Neural progenitor cell (in vitro differentiated cells): Measurements from ENCODE around the gene COL20A1. TPM values are rescaled to one million over a fixed set of nuclear protein-coding genes. Genes with fewer than 3 reads are reported as not detected.

Source experiments
- DNase-seq: peaks from one replicate; pipeline ENCODE4 v3.0.0-alpha.2; 2016; ENCODE audit warnings: low spot score
- H2AFZ ChIP-seq: fragments of 200-600 bp; sonication (generic); replicated peaks from 2 replicates; pipeline ENCODE4 v1.6.1; 2016; ENCODE audit warnings: antibody characterized with exemption
- H3F3A ChIP-seq: fragments of 200-600 bp; sonication (generic); 2 replicates; pipeline ENCODE4 v1.6.1; 2016; ENCODE audit warnings: antibody characterized with exemption, low read depth
- H3K27ac ChIP-seq: fragments of 200-600 bp; sonication (generic); 2 replicates; pipeline ENCODE4 v1.5.1; 2016; ENCODE audit warnings: mild to moderate bottlenecking
- H3K27me3 ChIP-seq: fragments of 200-600 bp; sonication (generic); 2 replicates; pipeline ENCODE4 v1.6.1; 2016; ENCODE audit warnings: mild to moderate bottlenecking, moderate library complexity
- H3K36me3 ChIP-seq: fragments of 200-600 bp; sonication (generic); 2 replicates; pipeline ENCODE4 v1.5.1; 2016
- H3K4me1 ChIP-seq: fragments of 200-600 bp; sonication (generic); 2 replicates; pipeline ENCODE4 v1.6.1; 2016; ENCODE audit warnings: mixed run types
- H3K4me2 ChIP-seq: fragments of 200-600 bp; sonication (generic); 2 replicates; pipeline ENCODE4 v1.6.1; 2016
- H3K4me3 ChIP-seq: fragments of 200-600 bp; sonication (generic); 2 replicates; pipeline ENCODE4 v1.5.1; 2016
- H3K79me2 ChIP-seq: fragments of 200-600 bp; sonication (generic); 2 replicates; pipeline ENCODE4 v1.6.1; 2016; ENCODE audit warnings: low read depth
- H3K9ac ChIP-seq: fragments of 200-600 bp; sonication (generic); 2 replicates; pipeline ENCODE4 v1.6.1; 2016
- H3K9me3 ChIP-seq: fragments of 200-600 bp; sonication (generic); 2 replicates; pipeline ENCODE4 v1.5.1; 2016; ENCODE audit warnings: low read depth
- H4K20me1 ChIP-seq: fragments of 200-600 bp; sonication (generic); 2 replicates; pipeline ENCODE4 v1.6.1; 2016; ENCODE audit warnings: low read depth
- H3K27ac Mint-ChIP-seq: 3 replicates; pipeline ENCODE4 v1.8.0; 2021; ENCODE audit warnings: mixed read lengths
- H3K27me3 Mint-ChIP-seq: 2 replicates; pipeline ENCODE4 v1.8.0; 2022; ENCODE audit warnings: low read depth, mild to moderate bottlenecking, inconsistent platforms, moderate library complexity, mixed read lengths; ENCODE audit not compliant: insufficient read depth
- H3K36me3 Mint-ChIP-seq: 3 replicates; pipeline ENCODE4 v1.8.0; 2021; ENCODE audit warnings: mixed read lengths
- H3K4me1 Mint-ChIP-seq: 3 replicates; pipeline ENCODE4 v1.8.0; 2021; ENCODE audit warnings: mixed read lengths
- H3K4me3 Mint-ChIP-seq: 3 replicates; pipeline ENCODE4 v1.8.0; 2021; ENCODE audit warnings: mild to moderate bottlenecking, moderate library complexity, mixed read lengths
- H3K9me3 Mint-ChIP-seq: 3 replicates; pipeline ENCODE4 v1.8.0; 2020; ENCODE audit warnings: mixed read lengths
- EZH2 ChIP-seq: fragments of 200-600 bp; sonication (generic); IDR thresholded peaks from 2 replicates; pipeline ENCODE4 v1.6.1; 2017; ENCODE audit warnings: antibody characterized with exemption, mild to moderate bottlenecking, moderate library complexity
- EZH2phosphoT487 ChIP-seq: fragments of 200-600 bp; sonication (generic); IDR thresholded peaks from 2 replicates; pipeline ENCODE4 v1.6.1; 2017; ENCODE audit warnings: antibody characterized with exemption
- total RNA-seq: library from RNA; depleted of rRNA; stranded (reverse); fragments of >200 nt; gene quantifications from 2 replicates; pipeline ENCODE4 v1.2.3, GENCODE V29; 2015; ENCODE audit warnings: low replicate concordance
- TF ChIP-seq, protein P1 (sequence below): fragments of 200-600 bp; sonication (generic); IDR thresholded peaks from 2 replicates; pipeline ENCODE4 v1.5.1; 2017; ENCODE audit warnings: antibody characterized with exemption, mild to moderate bottlenecking

Gene COL20A1
- total RNA-seq, 1 donor from 2014 or later = 0.37 TPM

DNA sequence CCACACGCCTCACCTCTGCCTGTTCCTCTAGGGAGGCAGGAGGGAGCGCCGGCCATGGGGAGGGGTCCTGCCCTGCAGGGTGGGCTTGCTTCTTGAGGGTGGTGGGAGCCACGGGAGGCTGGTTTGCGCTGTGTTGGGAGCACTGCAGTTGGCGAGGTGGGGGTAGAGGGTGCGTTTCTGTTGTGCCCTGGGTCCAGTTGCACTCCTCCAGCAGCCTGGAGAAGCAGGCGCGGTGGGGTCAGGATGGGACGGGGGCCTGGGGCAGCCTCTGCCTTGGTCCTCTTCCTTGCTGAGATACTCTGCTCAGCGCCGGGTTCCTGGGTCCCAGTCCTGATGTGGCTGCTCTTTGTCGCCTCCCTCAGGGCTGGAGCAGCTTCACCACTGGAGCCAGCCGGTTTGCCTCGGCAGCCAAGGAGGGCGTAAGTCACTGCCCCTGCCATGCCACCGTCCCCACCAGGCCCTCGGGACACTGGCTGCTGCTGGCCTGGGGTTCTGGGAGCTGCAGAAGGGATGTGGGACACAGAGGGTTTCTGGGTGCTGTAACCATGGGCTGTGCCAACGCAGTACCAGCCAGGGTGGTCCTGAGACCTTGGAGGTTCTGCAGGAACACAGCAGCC lies 11.9 kb upstream of the COL20A1 start:
- H3K27ac Mint-ChIP-seq = no peak overlapping the region
- H3K27me3 Mint-ChIP-seq = no peaks in the 10 kb centered on the region

DNA sequence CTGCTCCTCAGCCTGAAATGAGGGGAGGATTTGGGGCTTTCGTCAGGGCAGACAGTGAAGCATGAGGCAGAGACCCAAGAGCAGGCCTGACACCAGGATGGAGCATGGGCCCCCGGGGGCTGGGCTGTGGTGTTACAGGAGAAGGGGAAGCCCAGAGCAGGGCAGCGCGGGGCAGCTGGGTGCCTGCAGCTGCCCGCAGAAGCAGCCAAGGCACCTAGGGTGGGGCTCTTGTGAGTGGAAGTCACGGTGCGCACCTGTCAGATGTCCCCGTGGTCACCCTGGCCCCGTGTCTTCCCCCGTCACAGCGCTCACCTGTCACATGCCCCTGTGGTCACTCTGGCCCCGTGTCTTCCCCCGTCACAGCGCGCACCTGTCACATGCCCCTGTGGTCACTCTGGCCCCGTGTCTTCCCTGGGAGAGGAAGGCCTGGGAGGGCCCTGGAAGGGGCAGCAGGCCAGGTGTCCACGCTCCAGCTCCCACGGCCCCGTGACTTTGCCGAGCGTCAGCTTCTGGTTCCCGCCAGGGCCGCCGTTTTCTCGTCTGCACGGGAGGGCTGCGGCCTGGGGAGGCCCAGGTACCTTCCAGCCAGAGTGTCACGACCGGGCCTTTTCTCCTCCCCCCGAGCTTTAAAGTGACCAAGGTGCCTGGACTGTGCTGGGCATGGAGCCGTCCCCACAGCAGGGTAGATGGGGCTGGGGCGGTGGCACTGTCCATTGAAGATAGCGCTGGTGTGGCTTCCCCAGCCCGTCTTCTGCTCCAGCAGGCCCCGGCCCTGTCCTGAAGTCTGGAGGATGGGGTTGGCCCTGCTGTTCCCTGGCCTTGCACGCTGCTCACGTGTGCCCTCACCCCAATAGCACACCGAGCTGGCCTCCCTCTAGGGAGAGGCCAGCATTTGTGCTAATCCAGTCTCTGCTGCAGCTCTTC lies 11.0 kb upstream of the COL20A1 start:
- no peak overlapping the region for H3K27ac Mint-ChIP-seq
- H3K27me3 Mint-ChIP-seq = no peaks in the 10 kb centered on the region
- Histone ChIP-seq H3F3A (no peaks in the 10 kb centered on the region), H3K9me3 (no peaks in the 10 kb centered on the region), H3K4me1 (no peaks in the 10 kb centered on the region), H4K20me1 (peaks cover 3% of the 10 kb centered on the region), H2AFZ (no peak overlapping the region), H3K79me2 (no peaks in the 10 kb centered on the region), H3K4me2 (no peak overlapping the region), H3K9ac (no peak overlapping the region), H3K4me3 (no peak overlapping the region), H3K27me3 (no peaks in the 10 kb centered on the region), H3K27ac (no peak overlapping the region), H3K36me3 (no peaks in the 10 kb centered on the region)
- no peak overlapping the region for H3K4me3 Mint-ChIP-seq
- no peaks in the 10 kb centered on the region for H3K4me1 Mint-ChIP-seq
- H3K9me3 Mint-ChIP-seq = no peaks in the 10 kb centered on the region
- TF ChIP-seq EZH2 = no peak
- no peak for TF ChIP-seq EZH2phosphoT487
- TF ChIP-seq, protein P1, sequence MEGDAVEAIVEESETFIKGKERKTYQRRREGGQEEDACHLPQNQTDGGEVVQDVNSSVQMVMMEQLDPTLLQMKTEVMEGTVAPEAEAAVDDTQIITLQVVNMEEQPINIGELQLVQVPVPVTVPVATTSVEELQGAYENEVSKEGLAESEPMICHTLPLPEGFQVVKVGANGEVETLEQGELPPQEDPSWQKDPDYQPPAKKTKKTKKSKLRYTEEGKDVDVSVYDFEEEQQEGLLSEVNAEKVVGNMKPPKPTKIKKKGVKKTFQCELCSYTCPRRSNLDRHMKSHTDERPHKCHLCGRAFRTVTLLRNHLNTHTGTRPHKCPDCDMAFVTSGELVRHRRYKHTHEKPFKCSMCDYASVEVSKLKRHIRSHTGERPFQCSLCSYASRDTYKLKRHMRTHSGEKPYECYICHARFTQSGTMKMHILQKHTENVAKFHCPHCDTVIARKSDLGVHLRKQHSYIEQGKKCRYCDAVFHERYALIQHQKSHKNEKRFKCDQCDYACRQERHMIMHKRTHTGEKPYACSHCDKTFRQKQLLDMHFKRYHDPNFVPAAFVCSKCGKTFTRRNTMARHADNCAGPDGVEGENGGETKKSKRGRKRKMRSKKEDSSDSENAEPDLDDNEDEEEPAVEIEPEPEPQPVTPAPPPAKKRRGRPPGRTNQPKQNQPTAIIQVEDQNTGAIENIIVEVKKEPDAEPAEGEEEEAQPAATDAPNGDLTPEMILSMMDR = no peak
- DNase-seq = no peak
- H3K36me3 Mint-ChIP-seq = peaks cover 7% of the 10 kb centered on the region

More for the DNA sequence above, 11.9 kb upstream of the COL20A1 start:
- Histone ChIP-seq H4K20me1 (peaks cover 5% of the 10 kb centered on the region), H3K4me1 (no peaks in the 10 kb centered on the region), H3K79me2 (peaks cover 4% of the 10 kb centered on the region), H3F3A (no peaks in the 10 kb centered on the region), H3K4me3 (no peak overlapping the region), H3K27me3 (no peaks in the 10 kb centered on the region), H3K9me3 (no peaks in the 10 kb centered on the region), H3K27ac (no peak overlapping the region), H2AFZ (no peak overlapping the region), H3K4me2 (no peak overlapping the region), H3K36me3 (no peaks in the 10 kb centered on the region), H3K9ac (no peak overlapping the region)
- Mint-ChIP-seq H3K9me3 (no peaks in the 10 kb centered on the region), H3K36me3 (peaks cover 7% of the 10 kb centered on the region), H3K4me1 (no peaks in the 10 kb centered on the region), H3K4me3 (no peak overlapping the region)
- DNase-seq = peak; percentile 63
- TF ChIP-seq EZH2phosphoT487 (no peak), EZH2 (no peak)
- TF ChIP-seq, protein P1 = peak; percentile 55

DNA sequence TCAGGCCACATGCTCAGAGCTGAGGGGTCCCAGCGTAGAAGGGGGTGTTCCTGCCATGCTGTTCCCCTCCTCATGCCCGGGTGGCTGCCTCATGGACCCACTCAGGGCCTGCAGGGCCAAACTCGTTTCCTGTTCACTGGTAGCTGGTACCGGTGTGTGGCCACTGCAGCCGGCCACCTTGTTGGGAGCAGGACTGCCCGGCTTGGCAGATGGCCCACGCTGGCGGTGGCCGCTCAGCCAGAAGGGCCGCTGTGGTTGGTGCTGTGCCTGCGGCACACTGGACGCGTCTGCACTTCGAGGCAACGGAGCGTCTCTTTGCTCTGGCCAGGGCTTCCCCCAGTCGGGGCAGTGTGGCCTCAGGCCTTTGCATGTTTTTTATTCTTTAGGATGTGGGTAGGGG lies 10.0 kb upstream of the COL20A1 start:
- TF ChIP-seq EZH2phosphoT487 = no peak
- no peak for TF ChIP-seq EZH2
- TF ChIP-seq, protein P1 = no peak
- Mint-ChIP-seq H3K27me3 (no peaks in the 10 kb centered on the region), H3K36me3 (peaks cover 7% of the 10 kb centered on the region), H3K27ac (no peak overlapping the region), H3K4me1 (no peaks in the 10 kb centered on the region), H3K9me3 (no peaks in the 10 kb centered on the region), H3K4me3 (no peak overlapping the region)
- H4K20me1 ChIP-seq = peaks cover 3% of the 10 kb centered on the region
- no peak overlapping the region for H3K9ac ChIP-seq
- no peaks in the 10 kb centered on the region for H3K36me3 ChIP-seq
- H3F3A ChIP-seq = no peaks in the 10 kb centered on the region
- H3K4me3 ChIP-seq = no peak overlapping the region
- H3K4me1 ChIP-seq = no peaks in the 10 kb centered on the region
- no peaks in the 10 kb centered on the region for H3K27me3 ChIP-seq
- H3K4me2 ChIP-seq = no peak overlapping the region
- no peak overlapping the region for H2AFZ ChIP-seq
- H3K79me2 ChIP-seq = no peaks in the 10 kb centered on the region
- H3K9me3 ChIP-seq = no peaks in the 10 kb centered on the region
- no peak for DNase-seq
- H3K27ac ChIP-seq = no peak overlapping the region
